ENCODE measurements around the gene HOGA1.
"Not testable (repeated sequence)": the region's sequence is repeated elsewhere in the genome, so short reads cannot be mapped to it uniquely, and the experiment has no call there.

The HOGA1 gene

GRCh38 chr10:97572214-97572989 lies 11.8 kb upstream of the HOGA1 start, which contains the start of gene ANKRD2:
ANKRD2 (plus strand) TSS chr10:97572779; CDS start chr10:97572789, 10 bp downstream.
- TF ChIP-seq CTCF (IDR thresholded peaks at IDR 0.05) (peak; percentile 95), ZFX (IDR thresholded peaks at IDR 0.05; ENCODE audit: borderline replicate concordance) (no peak)
- H3K27ac ChIP-seq, result no peak within 1 kb of the TSS

GRCh38 chr10:97573021-97573420 lies 11.2 kb upstream of the HOGA1 start:
- TF ChIP-seq CTCF (IDR thresholded peaks at IDR 0.05), result no peak
- no peak for TF ChIP-seq ZFX (IDR thresholded peaks at IDR 0.05; ENCODE audit: borderline replicate concordance)
- no peak overlapping the region for H3K27ac ChIP-seq

GRCh38 chr10:97573672-97574071 lies 10.5 kb upstream of the HOGA1 start:
- TF ChIP-seq ZFX (IDR thresholded peaks at IDR 0.05; ENCODE audit: borderline replicate concordance), result no peak
- no peak for TF ChIP-seq CTCF (IDR thresholded peaks at IDR 0.05)
- no peak overlapping the region for H3K27ac ChIP-seq

GRCh38 chr10:97574374-97575126 lies 9.6 kb upstream of the HOGA1 start:
- peak overlapping the region; percentile 27; the same call in 1 of the 2 replicates for H3K27ac ChIP-seq
- TF ChIP-seq ZFX (IDR thresholded peaks at IDR 0.05; ENCODE audit: borderline replicate concordance) (no peak), CTCF (IDR thresholded peaks at IDR 0.05) (no peak)

- H3K27ac ChIP-seq, result peak overlapping the region; percentile 27; the same call in 1 of the 2 replicates
- TF ChIP-seq CTCF (IDR thresholded peaks at IDR 0.05) (no peak), ZFX (IDR thresholded peaks at IDR 0.05; ENCODE audit: borderline replicate concordance) (no peak)
Observed at GRCh38 chr10:97575127-97575668, 9.0 kb upstream of the HOGA1 start.

- H3K27ac ChIP-seq, result not testable (repeated sequence)
Observed at GRCh38 chr10:97576487-97576886, 7.7 kb upstream of the HOGA1 start.

- TF ChIP-seq ZFX (IDR thresholded peaks at IDR 0.05; ENCODE audit: borderline replicate concordance), result no peak
- TF ChIP-seq CTCF (IDR thresholded peaks at IDR 0.05), result no peak
- H3K27ac ChIP-seq, result no peak overlapping the region
Observed at GRCh38 chr10:97577701-97578100, 6.5 kb upstream of the HOGA1 start.
